ENCODE results near the gene SORL1.

The SORL1 gene

GRCh38 chr11:121497176-121497998, 45.3 kb downstream of the SORL1 start:
- H3K9me2 ChIP-seq (replicated peaks; ENCODE audit: low read depth, low read length), result no peaks in the 10 kb centered on the region
- H2AFZ ChIP-seq (ENCODE audit: low read length), result no peak overlapping the region
- H4K20me1 ChIP-seq (ENCODE audit: insufficient read depth, low read length, poor library complexity, severe bottlenecking), result no peaks in the 10 kb centered on the region
- TF ChIP-seq CTCF (conservative IDR thresholded peaks at IDR 0.05; ENCODE audit: low read length), result no peak
- no peak for TF ChIP-seq EZH2phosphoT487 (IDR thresholded peaks at IDR 0.05; ENCODE audit: borderline replicate concordance)
- H3K4me3 ChIP-seq (ENCODE audit: low read length, poor library complexity, severe bottlenecking), result no peak overlapping the region
- H3K4me1 ChIP-seq (ENCODE audit: insufficient read depth, low read length, poor library complexity, severe bottlenecking), result peaks cover 24% of the 10 kb centered on the region
- H3F3A ChIP-seq (ENCODE audit: low read depth), result no peaks in the 10 kb centered on the region
- H3K4me2 ChIP-seq (ENCODE audit: low read depth, low read length, poor library complexity, severe bottlenecking), result no peak overlapping the region
- H3K27me3 ChIP-seq (ENCODE audit: insufficient read depth, low read length, poor library complexity, severe bottlenecking), result no peaks in the 10 kb centered on the region
- H3K79me2 ChIP-seq (ENCODE audit: insufficient read depth, low read length), result peaks cover 7% of the 10 kb centered on the region; the same call in 1 of the 2 replicates
- no peaks in the 10 kb centered on the region for H3K9me3 ChIP-seq (ENCODE audit: insufficient read depth, low read depth, low read length)
- H3K9ac ChIP-seq (ENCODE audit: low read depth, low read length, poor library complexity, severe bottlenecking), result no peak overlapping the region
- peaks cover 85% of the 10 kb centered on the region for H3K36me3 ChIP-seq (ENCODE audit: insufficient read depth, low read length)

GRCh38 chr11:121499405-121499804, 47.3 kb downstream of the SORL1 start:
- Histone ChIP-seq H3K27me3 (ENCODE audit: insufficient read depth, low read length, poor library complexity, severe bottlenecking) (no peaks in the 10 kb centered on the region), H4K20me1 (ENCODE audit: insufficient read depth, low read length, poor library complexity, severe bottlenecking) (no peaks in the 10 kb centered on the region), H3K4me1 (ENCODE audit: insufficient read depth, low read length, poor library complexity, severe bottlenecking) (peaks cover 18% of the 10 kb centered on the region), H3K4me3 (ENCODE audit: low read length, poor library complexity, severe bottlenecking) (no peak overlapping the region), H3K79me2 (ENCODE audit: insufficient read depth, low read length) (peaks cover 7% of the 10 kb centered on the region; the same call in 1 of the 2 replicates), H3K9me2 (replicated peaks; ENCODE audit: low read depth, low read length) (no peaks in the 10 kb centered on the region), H3F3A (ENCODE audit: low read depth) (no peaks in the 10 kb centered on the region), H3K9ac (ENCODE audit: low read depth, low read length, poor library complexity, severe bottlenecking) (no peak overlapping the region), H2AFZ (ENCODE audit: low read length) (no peak overlapping the region), H3K4me2 (ENCODE audit: low read depth, low read length, poor library complexity, severe bottlenecking) (no peak overlapping the region), H3K9me3 (ENCODE audit: insufficient read depth, low read depth, low read length) (no peaks in the 10 kb centered on the region), H3K36me3 (ENCODE audit: insufficient read depth, low read length) (peaks cover 94% of the 10 kb centered on the region)
- TF ChIP-seq CTCF (conservative IDR thresholded peaks at IDR 0.05; ENCODE audit: low read length), result no peak
- no peak for TF ChIP-seq EZH2phosphoT487 (IDR thresholded peaks at IDR 0.05; ENCODE audit: borderline replicate concordance)

GRCh38 chr11:121500275-121500674, 48.2 kb downstream of the SORL1 start:
- TF ChIP-seq CTCF (conservative IDR thresholded peaks at IDR 0.05; ENCODE audit: low read length) (no peak), EZH2phosphoT487 (IDR thresholded peaks at IDR 0.05; ENCODE audit: borderline replicate concordance) (no peak)
- Histone ChIP-seq H4K20me1 (ENCODE audit: insufficient read depth, low read length, poor library complexity, severe bottlenecking) (no peaks in the 10 kb centered on the region), H3K27me3 (ENCODE audit: insufficient read depth, low read length, poor library complexity, severe bottlenecking) (no peaks in the 10 kb centered on the region), H3F3A (ENCODE audit: low read depth) (no peaks in the 10 kb centered on the region), H3K4me1 (ENCODE audit: insufficient read depth, low read length, poor library complexity, severe bottlenecking) (peaks cover 10% of the 10 kb centered on the region), H3K36me3 (ENCODE audit: insufficient read depth, low read length) (peaks cover 90% of the 10 kb centered on the region), H3K9ac (ENCODE audit: low read depth, low read length, poor library complexity, severe bottlenecking) (no peak overlapping the region), H3K4me2 (ENCODE audit: low read depth, low read length, poor library complexity, severe bottlenecking) (no peak overlapping the region), H2AFZ (ENCODE audit: low read length) (no peak overlapping the region), H3K4me3 (ENCODE audit: low read length, poor library complexity, severe bottlenecking) (no peak overlapping the region), H3K9me3 (ENCODE audit: insufficient read depth, low read depth, low read length) (no peaks in the 10 kb centered on the region), H3K9me2 (replicated peaks; ENCODE audit: low read depth, low read length) (no peaks in the 10 kb centered on the region), H3K79me2 (ENCODE audit: insufficient read depth, low read length) (peaks cover 4% of the 10 kb centered on the region; the same call in 1 of the 2 replicates)

Measured in Loucy (cell line).